ENCODE results near the gene TEAD3. TPM values are rescaled to one million over a fixed set of nuclear protein-coding genes. Genes with fewer than 3 reads are reported as not detected.
"Not testable (repeated sequence)": the region's sequence is repeated elsewhere in the genome, so short reads cannot be mapped to it uniquely, and the experiment has no call there.

Gene TEAD3
- total RNA-seq, 6 experiments from 2014 or later: 5.2 to 8.5 (median 6.9) TPM

DNA sequence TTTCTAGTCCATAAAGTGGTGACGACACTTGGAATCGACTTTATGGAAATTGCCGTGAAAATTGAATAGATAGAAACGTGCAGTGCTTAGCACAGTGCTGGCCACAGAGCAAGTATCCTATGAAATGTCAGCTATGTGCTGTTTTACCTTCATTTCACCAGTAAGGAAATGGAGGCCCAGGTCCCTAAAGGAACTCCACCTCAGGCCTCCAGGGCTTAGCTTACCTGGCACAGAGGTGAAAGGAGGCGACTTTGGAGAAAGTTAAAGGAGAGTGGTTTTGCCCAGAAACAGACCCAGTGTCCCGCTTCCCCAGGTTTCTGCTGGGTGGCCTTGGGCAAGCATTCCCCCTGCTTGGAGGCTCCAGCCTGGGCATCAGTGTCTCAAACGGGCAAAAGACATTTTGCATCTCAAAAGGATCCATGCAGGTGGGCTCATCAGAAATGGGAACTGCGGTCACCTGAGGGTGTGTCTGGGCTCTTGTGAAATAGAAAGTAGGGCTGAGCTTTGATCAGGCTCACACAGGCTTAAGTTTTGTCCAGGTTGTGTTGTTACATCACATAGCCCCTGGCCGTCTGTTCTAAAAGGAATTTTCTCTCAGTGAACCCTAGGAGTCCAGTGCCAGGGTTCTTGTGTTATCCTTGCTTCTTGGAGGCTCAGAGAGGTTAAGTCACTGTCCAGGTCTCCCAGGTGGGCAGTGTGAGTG lies 22.6 kb upstream of the TEAD3 start:
- no peak for ATAC-seq
- intact Hi-C loops (cut with DNase I): loop anchor here in 1 of 2 donors (5.0 kb wide), 1 partner anchor 218 kb away; the partner anchor contains the start of gene ARMC12
- Histone ChIP-seq H3K36me3 (no peaks in the 10 kb centered on the region), H3K4me1 (no peaks in the 10 kb centered on the region), H3K27ac (no peak overlapping the region), H3K9me3 (no peaks in the 10 kb centered on the region), H3K27me3 (no peaks in the 10 kb centered on the region), H3K4me3 (no peak overlapping the region)
- TF ChIP-seq CTCF (IDR thresholded peaks at IDR 0.05) (no peak), POLR2A (IDR thresholded peaks at IDR 0.05) (no peak)
- no peak for DNase-seq
- 77% methylated on average over 4 of the region's 9 CpGs for WGBS (ENCODE audit: insufficient coverage, low coverage, low lambda C conversion rate, missing lambda C conversion rate)

DNA sequence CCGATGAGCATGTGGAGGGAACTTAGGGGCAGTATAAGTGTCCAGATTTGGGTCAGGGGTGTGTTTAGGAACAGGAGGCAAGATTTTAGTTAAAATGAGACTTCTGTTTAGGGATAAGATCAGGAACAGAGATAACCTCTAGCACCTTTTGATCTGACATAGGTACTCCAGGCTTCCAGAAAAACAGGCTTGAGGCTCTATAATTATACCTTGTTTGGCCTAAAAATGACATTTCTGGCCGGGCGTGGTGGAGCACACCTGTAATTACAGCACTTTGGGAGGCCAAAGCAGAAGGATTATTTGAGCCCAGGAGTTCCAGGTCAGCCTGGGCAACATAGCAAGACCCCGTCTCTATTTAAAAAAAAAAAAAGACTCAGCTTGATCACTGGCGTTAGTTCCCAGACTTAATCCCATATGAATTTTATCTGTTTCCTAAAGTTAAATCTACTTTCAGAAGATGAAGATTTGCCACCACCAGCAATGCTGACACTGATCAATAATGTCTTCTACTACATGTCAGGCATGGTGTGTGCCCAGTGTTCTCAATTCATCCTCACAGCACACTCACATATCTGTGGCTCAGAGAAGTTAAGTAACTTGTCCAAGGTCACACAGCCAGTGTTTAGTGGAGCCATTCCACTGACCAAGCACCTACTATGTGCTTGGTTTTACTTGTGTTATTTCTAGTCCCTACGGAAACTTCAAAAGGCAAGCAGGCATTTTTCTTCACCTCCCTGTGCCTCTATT lies 21.9 kb upstream of the TEAD3 start:
- no peaks in the 10 kb centered on the region for H3K4me1 ChIP-seq
- no peaks in the 10 kb centered on the region for H3K36me3 ChIP-seq
- intact Hi-C loops (cut with DNase I): no loop called here
- DNase-seq (no peak), ATAC-seq (no peak)
- 89% methylated on average over 6 of the region's 6 CpGs for WGBS (ENCODE audit: insufficient coverage, low coverage, low lambda C conversion rate, missing lambda C conversion rate)
- H3K4me3 ChIP-seq: no peak overlapping the region
- H3K27me3 ChIP-seq: no peaks in the 10 kb centered on the region
- no peak for TF ChIP-seq CTCF (IDR thresholded peaks at IDR 0.05)
- TF ChIP-seq POLR2A (IDR thresholded peaks at IDR 0.05): no peak
- no peak overlapping the region for H3K27ac ChIP-seq
- H3K9me3 ChIP-seq: no peaks in the 10 kb centered on the region

GRCh38 chr6:35517978-35518377 lies 21.1 kb upstream of the TEAD3 start:
- 83% methylated on average over 6 of the region's 7 CpGs for WGBS (ENCODE audit: insufficient coverage, low coverage, low lambda C conversion rate, missing lambda C conversion rate)
- ATAC-seq; H3K4me1 ChIP-seq; H3K4me3 ChIP-seq; DNase-seq; H3K27ac ChIP-seq; H3K27me3 ChIP-seq; H3K9me3 ChIP-seq; H3K36me3 ChIP-seq; intact Hi-C loops (cut with DNase I): not testable (repeated sequence)

- Histone ChIP-seq H3K4me1 (no peaks in the 10 kb centered on the region), H3K36me3 (no peaks in the 10 kb centered on the region), H3K9me3 (no peaks in the 10 kb centered on the region), H3K27ac (no peak overlapping the region), H3K4me3 (no peak overlapping the region), H3K27me3 (no peaks in the 10 kb centered on the region)
- ATAC-seq (no peak), DNase-seq (no peak)
- TF ChIP-seq POLR2A (IDR thresholded peaks at IDR 0.05) (no peak), CTCF (IDR thresholded peaks at IDR 0.05) (no peak)
- WGBS (ENCODE audit: insufficient coverage, low coverage, low lambda C conversion rate, missing lambda C conversion rate): 56% methylated on average over 4 of the region's 6 CpGs
- intact Hi-C loops (cut with DNase I): no loop called here
Observed at GRCh38 chr6:35516712-35517111, 19.8 kb upstream of the TEAD3 start.

DNA sequence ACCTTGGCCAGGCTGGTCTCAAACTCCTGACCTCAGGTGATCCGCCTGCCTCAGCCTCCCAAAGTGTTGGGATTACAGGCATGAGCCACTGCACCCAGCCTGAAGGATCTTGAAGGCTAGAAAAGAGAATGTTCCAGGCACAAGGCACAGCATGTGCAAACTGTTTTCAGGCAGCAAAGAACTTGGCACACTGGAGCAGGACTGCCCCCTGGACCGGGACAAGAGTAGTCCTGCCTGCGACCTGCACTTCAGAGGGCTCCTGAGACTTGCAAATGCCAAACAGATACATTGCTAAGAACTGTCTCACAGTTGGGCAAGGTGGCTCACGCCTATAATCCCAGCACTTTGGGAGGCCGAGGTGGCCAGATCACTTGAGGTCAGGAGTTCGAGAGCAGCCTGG lies 19.1 kb upstream of the TEAD3 start:
- H3K4me1 ChIP-seq; H3K27ac ChIP-seq; H3K4me3 ChIP-seq; H3K36me3 ChIP-seq; H3K9me3 ChIP-seq; DNase-seq; intact Hi-C loops (cut with DNase I); H3K27me3 ChIP-seq; ATAC-seq: not testable (repeated sequence)
- 66% methylated on average over 2 of the region's 6 CpGs for WGBS (ENCODE audit: insufficient coverage, low coverage, low lambda C conversion rate, missing lambda C conversion rate)

Data from right lobe of liver (tissue), 6 donors.